Neural crest cell (in vitro differentiated cells): ENCODE measurements around the gene KLF11. TPM values are rescaled to one million over a fixed set of nuclear protein-coding genes. Genes with fewer than 3 reads are reported as not detected.

ENCODE experiments used
- DNase-seq: peaks from one replicate; pipeline ENCODE4 v3.0.0; 2021; ENCODE audit warnings: low read depth, mixed read lengths, low spot score
- H3K27ac Mint-ChIP-seq: one replicate; pipeline ENCODE4 v1.8.0; 2021; ENCODE audit warnings: mild to moderate bottlenecking, mixed read lengths; ENCODE audit not compliant: unreplicated experiment
- H3K27me3 Mint-ChIP-seq: 2 replicates; pipeline ENCODE4 v1.8.0; 2021; ENCODE audit warnings: low read depth, mild to moderate bottlenecking, mixed read lengths
- H3K36me3 Mint-ChIP-seq: 2 replicates; pipeline ENCODE4 v1.8.0; 2021; ENCODE audit warnings: low read depth, mild to moderate bottlenecking, mixed read lengths
- H3K4me1 Mint-ChIP-seq: 2 replicates; pipeline ENCODE4 v1.8.0; 2021; ENCODE audit warnings: mixed read lengths
- H3K4me3 Mint-ChIP-seq: one replicate; pipeline ENCODE4 v1.8.0; 2021; ENCODE audit warnings: mild to moderate bottlenecking, mixed read lengths
- H3K9me3 Mint-ChIP-seq: 2 replicates; pipeline ENCODE4 v1.8.0; 2021; ENCODE audit warnings: mixed read lengths
- total RNA-seq: library from RNA; stranded (reverse); gene quantifications from 2 replicates; pipeline ENCODE4 v1.2.1, GENCODE V29; 2021
- TF ChIP-seq, protein P1 (sequence below): fragments of 200-600 bp; sonication (generic); conservative IDR thresholded peaks from 2 replicates; pipeline ENCODE4 v1.5.0; 2021; ENCODE audit warnings: antibody characterized with exemption, mild to moderate bottlenecking

The KLF11 gene
- total RNA-seq, 1 donor from 2014 or later = 8.2 TPM

GRCh38 chr2:10038716-10039115 lies 4.6 kb upstream of the KLF11 start:
- H3K4me3 Mint-ChIP-seq = no peak overlapping the region
- peaks cover 23% of the 10 kb centered on the region for H3K27me3 Mint-ChIP-seq
- H3K9me3 Mint-ChIP-seq = no peaks in the 10 kb centered on the region
- TF ChIP-seq, protein P1, sequence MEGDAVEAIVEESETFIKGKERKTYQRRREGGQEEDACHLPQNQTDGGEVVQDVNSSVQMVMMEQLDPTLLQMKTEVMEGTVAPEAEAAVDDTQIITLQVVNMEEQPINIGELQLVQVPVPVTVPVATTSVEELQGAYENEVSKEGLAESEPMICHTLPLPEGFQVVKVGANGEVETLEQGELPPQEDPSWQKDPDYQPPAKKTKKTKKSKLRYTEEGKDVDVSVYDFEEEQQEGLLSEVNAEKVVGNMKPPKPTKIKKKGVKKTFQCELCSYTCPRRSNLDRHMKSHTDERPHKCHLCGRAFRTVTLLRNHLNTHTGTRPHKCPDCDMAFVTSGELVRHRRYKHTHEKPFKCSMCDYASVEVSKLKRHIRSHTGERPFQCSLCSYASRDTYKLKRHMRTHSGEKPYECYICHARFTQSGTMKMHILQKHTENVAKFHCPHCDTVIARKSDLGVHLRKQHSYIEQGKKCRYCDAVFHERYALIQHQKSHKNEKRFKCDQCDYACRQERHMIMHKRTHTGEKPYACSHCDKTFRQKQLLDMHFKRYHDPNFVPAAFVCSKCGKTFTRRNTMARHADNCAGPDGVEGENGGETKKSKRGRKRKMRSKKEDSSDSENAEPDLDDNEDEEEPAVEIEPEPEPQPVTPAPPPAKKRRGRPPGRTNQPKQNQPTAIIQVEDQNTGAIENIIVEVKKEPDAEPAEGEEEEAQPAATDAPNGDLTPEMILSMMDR = no peak
- DNase-seq = no peak
- no peaks in the 10 kb centered on the region for H3K36me3 Mint-ChIP-seq
- no peak overlapping the region for H3K27ac Mint-ChIP-seq
- peaks cover 14% of the 10 kb centered on the region for H3K4me1 Mint-ChIP-seq

DNA sequence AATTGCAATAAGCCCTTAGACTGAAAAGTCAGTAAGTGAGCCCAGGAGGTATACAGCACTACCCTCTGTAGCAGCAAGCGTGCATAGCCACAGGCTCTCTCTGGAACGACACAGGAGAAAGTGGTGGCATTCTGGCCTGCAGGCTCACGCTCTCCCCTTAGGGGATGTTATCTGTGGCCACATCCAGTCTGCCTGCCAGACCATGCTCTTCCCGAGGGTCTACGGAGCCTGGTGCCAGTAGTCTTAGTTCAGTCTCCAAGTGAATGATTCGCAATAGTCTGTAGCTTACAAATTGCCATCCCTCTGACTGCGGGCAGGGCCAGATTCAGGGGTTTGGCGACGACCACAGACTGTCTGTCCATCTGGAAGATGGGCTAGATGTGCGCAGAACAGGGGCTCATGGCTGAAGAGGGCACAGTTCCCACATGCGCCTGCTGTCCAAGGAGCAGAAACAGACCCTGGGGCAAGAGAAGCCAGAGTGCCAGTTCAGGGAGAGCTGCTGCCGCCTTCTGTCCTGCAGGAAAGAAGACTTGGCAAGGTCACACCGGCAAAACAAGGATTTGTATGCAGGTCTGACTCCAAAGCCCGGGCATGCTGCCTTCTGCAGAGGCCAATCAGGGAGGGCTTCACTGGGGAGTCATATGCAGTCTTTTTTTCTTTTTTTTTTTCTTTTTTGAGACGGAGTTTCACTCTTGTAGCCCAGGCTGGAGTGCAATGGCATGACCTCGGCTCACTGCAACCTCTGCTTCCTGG lies 3.5 kb upstream of the KLF11 start:
- H3K4me1 Mint-ChIP-seq = peaks cover 14% of the 10 kb centered on the region
- H3K27ac Mint-ChIP-seq = no peak overlapping the region
- no peak for DNase-seq
- H3K9me3 Mint-ChIP-seq = no peaks in the 10 kb centered on the region
- H3K27me3 Mint-ChIP-seq = peaks cover 23% of the 10 kb centered on the region
- H3K4me3 Mint-ChIP-seq = peak overlapping the region; percentile 54
- TF ChIP-seq, protein P1 = no peak
- H3K36me3 Mint-ChIP-seq = no peaks in the 10 kb centered on the region

DNA sequence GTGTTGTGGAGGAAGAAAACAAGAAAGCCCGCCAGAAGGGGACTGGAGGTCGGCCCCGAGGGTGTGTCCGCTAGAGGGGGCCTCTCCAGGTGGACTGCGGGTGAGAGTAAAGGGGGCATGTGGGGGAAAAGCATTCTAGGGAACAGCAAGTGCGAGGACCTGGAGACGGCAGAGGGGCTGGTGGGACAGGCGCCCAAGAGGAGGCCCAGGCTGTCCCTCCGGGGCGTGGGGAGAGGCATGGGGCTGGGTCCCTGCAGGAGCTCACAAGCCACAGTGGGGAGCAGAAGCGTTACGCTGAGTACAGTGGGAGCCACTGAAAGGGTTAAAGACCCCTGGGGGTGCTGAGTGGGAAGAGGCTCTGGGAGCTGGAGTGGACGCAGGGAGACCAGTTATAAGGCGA lies 1.6 kb upstream of the KLF11 start:
- Mint-ChIP-seq H3K4me1 (peaks cover 14% of the 10 kb centered on the region), H3K27ac (no peak overlapping the region), H3K27me3 (peaks cover 23% of the 10 kb centered on the region), H3K36me3 (peaks cover 7% of the 10 kb centered on the region), H3K4me3 (peak overlapping the region; percentile 93), H3K9me3 (no peaks in the 10 kb centered on the region)
- TF ChIP-seq, protein P1 = no peak
- no peak for DNase-seq

DNA sequence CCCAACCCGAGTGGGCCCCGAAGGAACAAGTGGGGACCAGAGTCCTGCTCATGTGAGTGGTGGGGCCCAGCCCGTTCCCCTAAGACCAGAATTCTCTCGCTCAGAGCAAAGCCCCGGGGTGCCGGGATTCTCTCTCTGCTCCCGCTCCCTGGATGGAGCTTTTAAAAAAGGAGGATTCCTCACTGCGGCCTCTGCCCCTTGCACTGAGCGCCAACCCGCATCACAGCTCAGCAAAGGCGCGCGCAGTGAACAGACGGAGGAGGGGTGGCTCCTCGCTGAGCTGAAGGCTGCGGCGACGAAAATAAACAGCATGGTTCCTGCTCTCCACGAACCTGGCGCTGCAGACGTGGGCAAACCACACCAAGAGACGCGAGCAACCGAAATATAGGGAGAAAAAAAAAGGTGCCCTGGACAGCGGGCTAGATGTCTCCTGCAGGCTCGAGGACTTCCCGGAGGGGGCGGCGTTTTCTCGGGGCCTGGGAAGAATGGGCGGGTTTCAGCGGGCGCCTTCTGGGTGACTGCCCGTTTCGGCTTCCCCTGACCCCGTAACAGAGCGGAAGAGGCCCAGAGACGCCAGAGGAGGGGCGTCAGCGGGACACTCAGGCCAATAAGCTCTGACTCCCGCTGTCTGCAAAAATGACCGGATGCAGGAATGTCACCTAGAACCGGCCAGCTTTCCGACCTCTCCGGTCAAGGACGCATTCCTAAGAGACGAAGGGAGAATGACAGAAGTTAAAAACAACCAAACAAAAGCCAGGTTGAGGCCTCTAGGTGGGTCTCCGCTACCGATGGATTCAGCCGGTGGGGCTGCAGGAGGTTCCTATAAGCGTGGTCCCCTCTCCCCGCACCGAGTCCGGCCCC lies 819 bp upstream of the KLF11 start:
- Mint-ChIP-seq H3K36me3 (peaks cover 7% of the 10 kb centered on the region), H3K4me1 (peaks cover 14% of the 10 kb centered on the region), H3K27ac (peak overlapping the region; percentile 89), H3K9me3 (no peaks in the 10 kb centered on the region), H3K4me3 (peak overlapping the region; percentile 93), H3K27me3 (peaks cover 23% of the 10 kb centered on the region)
- TF ChIP-seq, protein P1 = no peak
- DNase-seq = peak; percentile 57

GRCh38 chr2:10043906-10044601 lies 704 bp downstream of the KLF11 start:
- Mint-ChIP-seq H3K27ac (no peak overlapping the region), H3K9me3 (no peaks in the 10 kb centered on the region), H3K4me1 (peaks cover 19% of the 10 kb centered on the region), H3K36me3 (peaks cover 10% of the 10 kb centered on the region), H3K27me3 (peaks cover 23% of the 10 kb centered on the region), H3K4me3 (peak overlapping the region; percentile 72)
- DNase-seq = peak; percentile 90
- TF ChIP-seq, protein P1 = no peak
